K562 (cell line): Measurements from ENCODE around the gene NKX6-2. TPM values are rescaled to one million over a fixed set of nuclear protein-coding genes. Genes with fewer than 3 reads are reported as not detected.

Experiments
- ATAC-seq: fragments of 200-7000 bp; cut with Tn5 transposase; 3 replicates; pipeline ENCODE4 v1.9.1; 2020; ENCODE audit warnings: moderate library complexity
- BruUV-seq: library from RNA; stranded (reverse); fragments of 400-500 nt; replicated peaks from 2 replicates; lab custom pipeline; 2021; lab: Mats Ljungman, UMichigan
- CTCF ChIA-PET: fragments of 300-600 bp; formaldehyde crosslinking; extraction: SDS; loops from one replicate; lab custom pipeline; 2021; ENCODE audit warnings: low intra/inter-chr PET ratio; lab: Yijun Ruan, JAX
- POLR2A ChIA-PET: fragments of 300-600, 350-650 bp; sonication (Branson Sonifier 250); formaldehyde crosslinking; extraction: SDS; loops from one replicate; lab custom pipeline; 2021; ENCODE audit warnings: antibody characterized with exemption, inconsistent platforms; lab: Yijun Ruan, JAX
- DNase-seq, 4 experiments: peaks; one replicate each; pipeline versions ENCODE4 v3.0.0 to v3.0.0-alpha.2; 2011 to 2018; ENCODE audit warnings: low spot score in 3 of 4, mixed read lengths in 3 of 4; ENCODE audit errors: extremely low read depth in 1 of 4
- FAIRE-seq: peaks from 2 replicates; lab custom pipeline; 2011; peaks lifted over from hg19 to GRCh38; lab: Jason Lieb, UNC
- H2AFZ ChIP-seq: 2 replicates; pipeline ENCODE4 v1.6.0; 2011; ENCODE audit warnings: low read depth, low read length, control low read depth, inconsistent platforms
- H3K27ac ChIP-seq: fragments of 200-600 bp; 3 replicates; pipeline ENCODE4 v1.8.0; 2011; ENCODE audit warnings: low read depth, mild to moderate bottlenecking, control low read depth, inconsistent platforms, low read length, moderate library complexity, mixed read lengths; ENCODE audit errors: extremely low read depth
- H3K27me3 ChIP-seq, 2 experiments: fragments of 300-600 bp in 1 of 2; 2 replicates in 1 of 2; 3 replicates in 1 of 2; pipeline versions ENCODE4 v1.6.0 to v1.8.0; 2011; ENCODE audit warnings: inconsistent platforms in 2 of 2, low read length in 2 of 2, mild to moderate bottlenecking in 1 of 2, mixed read lengths in 1 of 2, moderate library complexity in 1 of 2; ENCODE audit not compliant: control insufficient read depth in 2 of 2, insufficient read depth in 2 of 2
- H3K36me3 ChIP-seq: fragments of 300-600 bp; 3 replicates; pipeline ENCODE4 v1.8.0; 2011; ENCODE audit warnings: mild to moderate bottlenecking, low read length, inconsistent platforms; ENCODE audit not compliant: control insufficient read depth, insufficient read depth
- H3K4me1 ChIP-seq, 2 experiments: fragments of 200-600 bp in 1 of 2; replicated peaks in 1 of 2; 2 replicates in 1 of 2; 3 replicates in 1 of 2; pipeline versions ENCODE4 v1.5.1 to v1.8.0; 2011; ENCODE audit warnings: inconsistent platforms in 2 of 2, low read length in 2 of 2, mild to moderate bottlenecking in 1 of 2, mixed read lengths in 1 of 2, moderate library complexity in 1 of 2; ENCODE audit not compliant: control insufficient read depth in 2 of 2, insufficient read depth in 2 of 2
- H3K4me2 ChIP-seq: 2 replicates; pipeline ENCODE4 v1.6.1; 2011; ENCODE audit warnings: low read length, control low read depth, inconsistent platforms, mixed read lengths; ENCODE audit not compliant: insufficient read depth
- H3K4me3 ChIP-seq: fragments of 200-600 bp; sonication (generic), shearing (Covaris generic); 2 replicates; pipeline ENCODE4 v1.5.1; 2016; ENCODE audit warnings: control low read depth, inconsistent platforms
- H3K79me2 ChIP-seq: fragments of 200-600 bp; 3 replicates; pipeline ENCODE4 v1.8.0; 2011; ENCODE audit warnings: low read length, inconsistent platforms; ENCODE audit not compliant: control insufficient read depth, insufficient read depth
- H3K9ac ChIP-seq, 2 experiments: 2 replicates each; pipeline versions ENCODE4 v1.6.0 to v1.6.1; 2011; ENCODE audit warnings: low read depth in 2 of 2, low read length in 2 of 2, control low read depth in 1 of 2, inconsistent platforms in 1 of 2, mild to moderate bottlenecking in 1 of 2, mixed read lengths in 1 of 2; ENCODE audit not compliant: insufficient read depth in 1 of 2
- H3K9me1 ChIP-seq: one replicate; pipeline ENCODE4 v1.6.0; 2011; ENCODE audit warnings: inconsistent platforms, mild to moderate bottlenecking, low read length, moderate library complexity; ENCODE audit not compliant: control insufficient read depth, insufficient read depth
- H3K9me3 ChIP-seq: replicated peaks from 2 replicates; pipeline ENCODE4 v1.5.1; 2011; ENCODE audit warnings: low read depth, low read length, inconsistent platforms; ENCODE audit not compliant: control insufficient read depth, insufficient read depth
- H4K20me1 ChIP-seq: replicated peaks from 2 replicates; pipeline ENCODE4 v1.6.1; 2011; ENCODE audit warnings: low read length, inconsistent platforms, mixed read lengths; ENCODE audit not compliant: control insufficient read depth, insufficient read depth
- CBX3 ChIP-seq, 2 experiments: IDR thresholded peaks; 1 replicate in 1 of 2; 2 replicates in 1 of 2; pipeline ENCODE4 v1.6.1; 2012; ENCODE audit warnings: inconsistent platforms in 2 of 2, low read length in 2 of 2, borderline replicate concordance in 1 of 2, control low read depth in 1 of 2
- CTCFL ChIP-seq: IDR thresholded peaks from 2 replicates; pipeline ENCODE4 v1.6.1; 2011; ENCODE audit warnings: borderline replicate concordance, low read depth, mild to moderate bottlenecking, moderate library complexity, low read length; ENCODE audit not compliant: insufficient read depth, poor library complexity, severe bottlenecking
- E2F1 ChIP-seq: sonication (generic); formaldehyde crosslinking; IDR thresholded peaks from 2 replicates; pipeline ENCODE4 v1.8.1; 2023; ENCODE audit warnings: mild to moderate bottlenecking, missing genetic modification reagents, moderate library complexity
- E2F4 ChIP-seq: sonication (generic); formaldehyde crosslinking; IDR thresholded peaks from 2 replicates; pipeline ENCODE4 v1.8.0; 2022; ENCODE audit warnings: mild to moderate bottlenecking, low read depth, missing genetic modification reagents
- FOXA3 ChIP-seq, 2 experiments: fragments of 450-650 bp in 1 of 2; sonication (generic) in 1 of 2; formaldehyde crosslinking; IDR thresholded peaks in 1 of 2; conservative IDR thresholded peaks in 1 of 2; 2 replicates each; pipeline versions ENCODE4 v1.4.0 to v1.8.0; 2020 to 2022; ENCODE audit warnings: mild to moderate bottlenecking in 2 of 2, missing genetic modification reagents in 1 of 2
- MEF2D ChIP-seq: conservative IDR thresholded peaks from 2 replicates; pipeline ENCODE4 v1.6.1; 2016; ENCODE audit warnings: low read depth, missing genetic modification characterization, missing compliant biosample characterization
- RBM25 ChIP-seq: fragments of 200-400 bp; formaldehyde crosslinking; IDR thresholded peaks from 2 replicates; pipeline ENCODE4 v1.6.1; 2018; ENCODE audit warnings: low read length, low read depth, moderate library complexity; ENCODE audit not compliant: severe bottlenecking
- ZNF121 ChIP-seq: sonication (generic); formaldehyde crosslinking; conservative IDR thresholded peaks from 2 replicates; pipeline ENCODE4 v1.8.0; 2022; ENCODE audit warnings: missing genetic modification reagents
- ZNF232 ChIP-seq: sonication (generic); formaldehyde crosslinking; IDR thresholded peaks from 2 replicates; pipeline ENCODE4 v1.8.0; 2022; ENCODE audit warnings: mild to moderate bottlenecking, missing genetic modification reagents
- ZNF239 ChIP-seq: fragments of 250-450 bp; sonication (Bioruptor Pico); IDR thresholded peaks from 2 replicates; pipeline ENCODE4 v1.4.0; 2020; ENCODE audit warnings: mild to moderate bottlenecking
- whole genome bisulfite sequencing: fragments of 100-300 bp; shearing (Covaris generic); methylation state at CpG from one replicate; pipeline ENCODE4 v1.1.6; 2016; ENCODE audit warnings: low coverage, mixed read lengths; ENCODE audit not compliant: insufficient coverage; ENCODE audit errors: missing lambda C conversion rate; 5-methylcytosine and 5-hydroxymethylcytosine counted together
- in situ Hi-C: fragments of 300-500 bp; cut with MboI; formaldehyde crosslinking; loops from 4 replicates; pipeline ENCODE4 v1.15.0; 2018; ENCODE audit warnings: inconsistent platforms, mixed read lengths
- intact Hi-C: fragments of 100-400 bp; cut with micrococcal nuclease; formaldehyde crosslinking; loops from 2 replicates; pipeline ENCODE4 v1.14.2; 2022
- polyA plus RNA-seq, 8 experiments: library from polyadenylated mRNA; depleted of rRNA in 4 of 8; stranded (reverse) in 5 of 8; unstranded in 3 of 8; fragments of >200 nt; fragmentation: Nextera tagmentation in 2 of 8; fragmentation: Illumina TruSeq in 1 of 8; extraction: Ambion mirVana in 2 of 8; extraction: Trizol in 1 of 8; gene quantifications; 2 replicates each; pipeline versions ENCODE4 v1.2.1 to v1.2.3, GENCODE V29; 2011 to 2014; ENCODE audit warnings: inconsistent platforms in 1 of 8, missing spikeins in 1 of 8
- total RNA-seq, 7 experiments: library from RNA; depleted of rRNA in 6 of 7; stranded (reverse); fragments of >200 nt in 6 of 7; fragmentation: Illumina TruSeq in 2 of 7; extraction: Trizol in 2 of 7; gene quantifications; 2 replicates each; pipeline versions ENCODE4 v1.2.1 to v1.2.3, GENCODE V29; 2011 to 2021; ENCODE audit warnings: low replicate concordance in 1 of 7

The NKX6-2 gene
- total and polyA plus RNA-seq, 9 of the 15 experiments (the other 6 are each of a cell fraction or from before 2014, with no cell fraction given), result 1.0 to 1.6 TPM; not detected in 7

- DNase-seq, result no peak
- TF ChIP-seq MEF2D (tag) (no peak), E2F4 (CRISPR knock-in tag) (no peak), ZNF239 (CRISPR knock-in tag) (no peak), ZNF121 (CRISPR knock-in tag) (no peak), ZNF232 (CRISPR knock-in tag) (no peak), CBX3 (IDR thresholded peaks at IDR 0.05; ENCODE audit: borderline replicate concordance in 1 of 2, low read length in 2 of 2) (no peak), CTCFL (no peak), FOXA3 (CRISPR knock-in tag; conservative IDR thresholded peaks at IDR 0.05 in 1 of 2, IDR thresholded peaks at IDR 0.05 in 1 of 2) (no peak), RBM25 (no peak), E2F1 (CRISPR knock-in tag) (no peak)
- H3K36me3 ChIP-seq, result no peaks in the 10 kb centered on the region
- 62% methylated on average over 16 of the region's 16 CpGs for WGBS
- no peak for FAIRE-seq
- no peak for ATAC-seq
- in situ Hi-C loops, result no loop called here
- H3K4me2 ChIP-seq, result no peak overlapping the region
- H3K9me1 ChIP-seq, result no peaks in the 10 kb centered on the region
- intact Hi-C loops, result no loop called here
- no peak overlapping the region for H3K27ac ChIP-seq
- POLR2A ChIA-PET, result no interaction called here
- H3K27me3 ChIP-seq, result no peaks in the 10 kb centered on the region
- H3K4me3 ChIP-seq, result no peak overlapping the region
- H2AFZ ChIP-seq, result no peak overlapping the region
- H3K79me2 ChIP-seq, result no peaks in the 10 kb centered on the region
- CTCF ChIA-PET, result no interaction called here
- BruUV-seq, result no TSS peak
- no peaks in the 10 kb centered on the region; a peak in 1 of 5 replicates for H3K4me1 ChIP-seq
- no peaks in the 10 kb centered on the region for H3K9me3 ChIP-seq
- H3K9ac ChIP-seq, result no peak overlapping the region
- H4K20me1 ChIP-seq, result no peaks in the 10 kb centered on the region
Observed at GRCh38 chr10:132737390-132738048, 48.4 kb downstream of the NKX6-2 start.
